ENCODE results near the gene SORBS2. TPM values are rescaled to one million over a fixed set of nuclear protein-coding genes. Genes with fewer than 3 reads are reported as not detected.

SORBS2 gene
- total RNA-seq, 1 donor from 2014 or later, result 20.0 TPM

GRCh38 chr4:185773419-185773818 lies 38.6 kb downstream of the SORBS2 start:
- H3K4me1 Mint-ChIP-seq (ENCODE audit: unreplicated experiment), result peaks cover 37% of the 10 kb centered on the region
- no peaks in the 10 kb centered on the region for H3K9me3 Mint-ChIP-seq (ENCODE audit: unreplicated experiment)
- no peak overlapping the region for H3K27ac Mint-ChIP-seq (ENCODE audit: unreplicated experiment)

GRCh38 chr4:185772391-185773093 lies 39.5 kb downstream of the SORBS2 start:
- TF ChIP-seq, protein P1, sequence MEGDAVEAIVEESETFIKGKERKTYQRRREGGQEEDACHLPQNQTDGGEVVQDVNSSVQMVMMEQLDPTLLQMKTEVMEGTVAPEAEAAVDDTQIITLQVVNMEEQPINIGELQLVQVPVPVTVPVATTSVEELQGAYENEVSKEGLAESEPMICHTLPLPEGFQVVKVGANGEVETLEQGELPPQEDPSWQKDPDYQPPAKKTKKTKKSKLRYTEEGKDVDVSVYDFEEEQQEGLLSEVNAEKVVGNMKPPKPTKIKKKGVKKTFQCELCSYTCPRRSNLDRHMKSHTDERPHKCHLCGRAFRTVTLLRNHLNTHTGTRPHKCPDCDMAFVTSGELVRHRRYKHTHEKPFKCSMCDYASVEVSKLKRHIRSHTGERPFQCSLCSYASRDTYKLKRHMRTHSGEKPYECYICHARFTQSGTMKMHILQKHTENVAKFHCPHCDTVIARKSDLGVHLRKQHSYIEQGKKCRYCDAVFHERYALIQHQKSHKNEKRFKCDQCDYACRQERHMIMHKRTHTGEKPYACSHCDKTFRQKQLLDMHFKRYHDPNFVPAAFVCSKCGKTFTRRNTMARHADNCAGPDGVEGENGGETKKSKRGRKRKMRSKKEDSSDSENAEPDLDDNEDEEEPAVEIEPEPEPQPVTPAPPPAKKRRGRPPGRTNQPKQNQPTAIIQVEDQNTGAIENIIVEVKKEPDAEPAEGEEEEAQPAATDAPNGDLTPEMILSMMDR (IDR thresholded peaks at IDR 0.05; ENCODE audit: unreplicated experiment), result no peak
- H3K4me3 Mint-ChIP-seq (ENCODE audit: unreplicated experiment), result no peak overlapping the region
- no peaks in the 10 kb centered on the region for H3K9me3 Mint-ChIP-seq (ENCODE audit: unreplicated experiment)
- H3K27ac Mint-ChIP-seq (ENCODE audit: unreplicated experiment), result no peak overlapping the region
- no peaks in the 10 kb centered on the region for H3K36me3 Mint-ChIP-seq (ENCODE audit: low read depth, unreplicated experiment)
- H3K4me1 Mint-ChIP-seq (ENCODE audit: unreplicated experiment), result peaks cover 37% of the 10 kb centered on the region
- DNase-seq (ENCODE audit: low spot score), result no peak
- H3K27me3 Mint-ChIP-seq (ENCODE audit: unreplicated experiment), result no peaks in the 10 kb centered on the region

More at GRCh38 chr4:185773419-185773818, 38.6 kb downstream of the SORBS2 start:
- Mint-ChIP-seq H3K27me3 (ENCODE audit: unreplicated experiment) (no peaks in the 10 kb centered on the region), H3K36me3 (ENCODE audit: low read depth, unreplicated experiment) (no peaks in the 10 kb centered on the region), H3K4me3 (ENCODE audit: unreplicated experiment) (no peak overlapping the region)
- DNase-seq (ENCODE audit: low spot score), result no peak
- TF ChIP-seq, protein P1 (IDR thresholded peaks at IDR 0.05; ENCODE audit: unreplicated experiment), result no peak

DNA sequence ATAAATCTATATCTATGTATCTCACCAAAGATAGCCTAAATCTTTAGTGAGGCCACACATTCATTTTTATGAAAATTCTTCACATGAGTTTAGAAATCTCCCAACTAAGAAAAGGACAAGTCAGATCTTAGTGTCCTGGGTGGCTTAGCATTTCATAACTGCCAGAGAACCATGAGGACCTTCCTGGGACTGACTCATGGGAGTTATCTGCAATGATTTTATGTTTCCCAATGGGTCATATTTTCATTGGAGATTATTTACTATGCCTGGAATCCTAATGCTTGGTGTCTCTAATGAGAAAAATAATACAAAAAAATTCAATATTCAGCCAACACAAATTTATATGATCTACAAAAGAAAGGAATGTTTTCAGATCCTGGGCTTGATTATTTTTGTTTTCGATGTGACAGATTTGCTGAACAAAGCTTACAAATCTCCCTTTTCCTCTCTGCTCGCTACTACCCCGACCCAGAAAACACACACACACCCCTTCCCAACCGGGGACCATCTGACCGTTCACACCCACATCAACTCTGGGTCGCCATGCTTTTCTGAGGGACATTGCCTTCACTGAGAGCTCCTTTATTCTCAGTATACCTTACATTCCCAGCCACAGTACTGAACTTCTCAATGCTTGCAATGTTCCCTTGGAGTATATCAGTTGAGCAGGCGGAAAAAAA lies 40.1 kb downstream of the SORBS2 start:
- H3K4me3 Mint-ChIP-seq (ENCODE audit: unreplicated experiment), result no peak overlapping the region
- TF ChIP-seq, protein P1 (IDR thresholded peaks at IDR 0.05; ENCODE audit: unreplicated experiment), result no peak
- no peak for DNase-seq (ENCODE audit: low spot score)
- H3K27me3 Mint-ChIP-seq (ENCODE audit: unreplicated experiment), result no peaks in the 10 kb centered on the region
- H3K9me3 Mint-ChIP-seq (ENCODE audit: unreplicated experiment), result no peaks in the 10 kb centered on the region
- H3K4me1 Mint-ChIP-seq (ENCODE audit: unreplicated experiment), result peaks cover 37% of the 10 kb centered on the region
- H3K36me3 Mint-ChIP-seq (ENCODE audit: low read depth, unreplicated experiment), result no peaks in the 10 kb centered on the region
- H3K27ac Mint-ChIP-seq (ENCODE audit: unreplicated experiment), result no peak overlapping the region

- no peak overlapping the region for H3K4me3 Mint-ChIP-seq (ENCODE audit: unreplicated experiment)
- no peaks in the 10 kb centered on the region for H3K36me3 Mint-ChIP-seq (ENCODE audit: low read depth, unreplicated experiment)
- H3K4me1 Mint-ChIP-seq (ENCODE audit: unreplicated experiment), result peaks cover 7% of the 10 kb centered on the region
- TF ChIP-seq, protein P1 (IDR thresholded peaks at IDR 0.05; ENCODE audit: unreplicated experiment), result no peak
- H3K9me3 Mint-ChIP-seq (ENCODE audit: unreplicated experiment), result no peaks in the 10 kb centered on the region
- no peak overlapping the region for H3K27ac Mint-ChIP-seq (ENCODE audit: unreplicated experiment)
- no peaks in the 10 kb centered on the region for H3K27me3 Mint-ChIP-seq (ENCODE audit: unreplicated experiment)
- DNase-seq (ENCODE audit: low spot score), result no peak
These were observed 44.5 kb downstream of the SORBS2 start for GRCh38 chr4:185767528-185767927.

DNA sequence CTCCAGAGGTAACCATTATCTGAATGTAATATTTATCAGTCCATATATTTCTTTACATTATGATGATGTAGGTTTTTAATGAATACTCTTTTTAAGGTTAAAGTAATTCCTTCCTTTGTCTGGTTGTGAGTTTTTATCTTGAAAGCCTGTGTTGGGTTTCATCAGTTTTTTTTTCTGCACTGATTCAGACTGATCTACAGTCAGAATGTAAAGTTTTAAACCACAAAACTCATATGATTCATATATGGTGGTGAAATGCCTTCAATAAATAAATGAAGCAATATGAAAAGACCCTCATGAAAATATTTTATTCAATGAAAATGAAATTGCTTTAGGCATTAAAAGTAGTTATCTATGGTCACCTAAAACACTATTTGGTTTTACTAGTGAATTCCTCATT lies 47.1 kb downstream of the SORBS2 start:
- DNase-seq (ENCODE audit: low spot score), result no peak
- H3K27ac Mint-ChIP-seq (ENCODE audit: unreplicated experiment), result no peak overlapping the region
- H3K4me3 Mint-ChIP-seq (ENCODE audit: unreplicated experiment), result no peak overlapping the region
- TF ChIP-seq, protein P1 (IDR thresholded peaks at IDR 0.05; ENCODE audit: unreplicated experiment), result no peak
- H3K27me3 Mint-ChIP-seq (ENCODE audit: unreplicated experiment), result no peaks in the 10 kb centered on the region
- H3K9me3 Mint-ChIP-seq (ENCODE audit: unreplicated experiment), result no peaks in the 10 kb centered on the region
- no peaks in the 10 kb centered on the region for H3K4me1 Mint-ChIP-seq (ENCODE audit: unreplicated experiment)
- H3K36me3 Mint-ChIP-seq (ENCODE audit: low read depth, unreplicated experiment), result no peaks in the 10 kb centered on the region

Measured in endothelial cell (in vitro differentiated cells).